ENCODE measurements around the gene PSMD5. TPM values are rescaled to one million over a fixed set of nuclear protein-coding genes. Genes with fewer than 3 reads are reported as not detected.

Gene PSMD5
- polyA plus RNA-seq, 1 donor (not counting 4 experiments of a cell fraction or from before 2014, with no cell fraction given), result 55.2 TPM

- no peak overlapping the region for H3K9ac ChIP-seq (ENCODE audit: control insufficient read depth, extremely low read depth, insufficient read depth, low read length)
- peaks cover 5% of the 10 kb centered on the region for H3K79me2 ChIP-seq (ENCODE audit: control insufficient read depth, insufficient read depth, low read length)
- FAIRE-seq (no peak), DNase-seq (ENCODE audit: low read depth, low spot score) (no peak)
- H3K9me1 ChIP-seq (ENCODE audit: control insufficient read depth, extremely low read depth, insufficient read depth, low read length), result no peaks in the 10 kb centered on the region
- no peak overlapping the region for H2AFZ ChIP-seq (ENCODE audit: control insufficient read depth, low read length)
- TF ChIP-seq CTCF (optimal IDR thresholded peaks at IDR 0.05 in 1 of 3, IDR thresholded peaks at IDR 0.05 in 1 of 3, conservative IDR thresholded peaks at IDR 0.05 in 1 of 3; ENCODE audit: extremely low read depth in 1 of 3, insufficient read depth in 2 of 3, low read length in 3 of 3) (no peak), EZH2 (IDR thresholded peaks at IDR 0.05; ENCODE audit: low read length) (no peak)
- H3K4me3 ChIP-seq (ENCODE audit: control insufficient read depth in 2 of 3, extremely low read depth in 1 of 3, insufficient read depth in 2 of 3, low read depth in 1 of 3, low read length in 3 of 3), result no peak overlapping the region
- no peaks in the 10 kb centered on the region for H3K4me1 ChIP-seq (ENCODE audit: control insufficient read depth, extremely low read depth, insufficient read depth, low read length)
- H3K4me2 ChIP-seq (ENCODE audit: control insufficient read depth, extremely low read depth, insufficient read depth, low read depth, low read length), result no peak overlapping the region
- peaks cover 8 to 15% of the 10 kb centered on the region in 2 experiments for H3K36me3 ChIP-seq (ENCODE audit: control insufficient read depth in 2 of 2, extremely low read depth in 1 of 2, insufficient read depth in 2 of 2, low read length in 2 of 2)
- dilution Hi-C loops (cut with MboI; ENCODE audit: extremely low pct_ligation_motif_present, low sequenced_read_pairs), result no loop called here
- H3K9me3 ChIP-seq (ENCODE audit: control insufficient read depth, low read depth, low read length), result no peaks in the 10 kb centered on the region
- no peaks in the 10 kb centered on the region for H3K27me3 ChIP-seq (ENCODE audit: control insufficient read depth, extremely low read depth, insufficient read depth, low read length)
- no peak overlapping the region for H3K27ac ChIP-seq (ENCODE audit: control insufficient read depth, insufficient read depth, low read length)
- no peaks in the 10 kb centered on the region for H4K20me1 ChIP-seq (ENCODE audit: control insufficient read depth, extremely low read depth, insufficient read depth, low read length)
Measured at GRCh38 chr9:120830865-120831264, 11.9 kb downstream of the PSMD5 start.

DNA sequence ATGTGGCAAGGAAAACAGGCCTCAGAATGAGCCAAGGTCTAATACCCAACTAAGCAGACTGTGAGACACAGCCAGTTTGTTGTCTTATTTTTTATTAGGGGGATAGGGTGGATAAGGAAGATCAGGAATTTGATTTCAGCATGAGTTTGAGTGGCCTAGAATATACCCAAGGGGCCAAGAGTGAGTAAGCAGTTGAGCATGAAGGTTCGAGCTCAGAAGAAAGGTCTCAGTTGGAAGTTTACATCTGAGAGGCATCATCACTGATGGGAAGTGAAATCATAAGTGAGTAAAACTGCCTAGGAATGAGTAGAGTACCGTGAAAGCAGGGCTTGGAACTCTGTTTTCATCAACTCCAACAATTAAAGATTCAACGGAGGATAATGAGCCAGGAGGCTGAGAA is 12.6 kb downstream of the PSMD5 start:
- Histone ChIP-seq H3K4me2 (ENCODE audit: control insufficient read depth, extremely low read depth, insufficient read depth, low read depth, low read length) (no peak overlapping the region), H3K27ac (ENCODE audit: control insufficient read depth, insufficient read depth, low read length) (no peak overlapping the region), H4K20me1 (ENCODE audit: control insufficient read depth, extremely low read depth, insufficient read depth, low read length) (no peaks in the 10 kb centered on the region), H3K9ac (ENCODE audit: control insufficient read depth, extremely low read depth, insufficient read depth, low read length) (no peak overlapping the region), H3K9me3 (ENCODE audit: control insufficient read depth, low read depth, low read length) (no peaks in the 10 kb centered on the region), H2AFZ (ENCODE audit: control insufficient read depth, low read length) (no peak overlapping the region), H3K4me3 (ENCODE audit: control insufficient read depth in 2 of 3, extremely low read depth in 1 of 3, insufficient read depth in 2 of 3, low read depth in 1 of 3, low read length in 3 of 3) (no peak overlapping the region), H3K79me2 (ENCODE audit: control insufficient read depth, insufficient read depth, low read length) (peaks cover 5% of the 10 kb centered on the region), H3K36me3 (ENCODE audit: control insufficient read depth in 2 of 2, extremely low read depth in 1 of 2, insufficient read depth in 2 of 2, low read length in 2 of 2) (peaks cover 8 to 15% of the 10 kb centered on the region in 2 experiments), H3K4me1 (ENCODE audit: control insufficient read depth, extremely low read depth, insufficient read depth, low read length) (no peaks in the 10 kb centered on the region), H3K9me1 (ENCODE audit: control insufficient read depth, extremely low read depth, insufficient read depth, low read length) (no peaks in the 10 kb centered on the region), H3K27me3 (ENCODE audit: control insufficient read depth, extremely low read depth, insufficient read depth, low read length) (no peaks in the 10 kb centered on the region)
- DNase-seq (ENCODE audit: low read depth, low spot score) (no peak), FAIRE-seq (no peak)
- TF ChIP-seq CTCF (optimal IDR thresholded peaks at IDR 0.05 in 1 of 3, IDR thresholded peaks at IDR 0.05 in 1 of 3, conservative IDR thresholded peaks at IDR 0.05 in 1 of 3; ENCODE audit: extremely low read depth in 1 of 3, insufficient read depth in 2 of 3, low read length in 3 of 3) (no peak), EZH2 (IDR thresholded peaks at IDR 0.05; ENCODE audit: low read length) (no peak)
- dilution Hi-C loops (cut with MboI; ENCODE audit: extremely low pct_ligation_motif_present, low sequenced_read_pairs), result no loop called here
